H1 (cell line): Measurements from ENCODE around the gene DOCK1. TPM values are rescaled to one million over a fixed set of nuclear protein-coding genes. Genes with fewer than 3 reads are reported as not detected.

ENCODE experiments used
- CTCF ChIA-PET: fragments of 300-600 bp; sonication (Branson Sonifier 250); formaldehyde crosslinking; loops from one replicate; lab custom pipeline; 2021; ENCODE audit not compliant: partially characterized antibody; lab: Charles Lee
- POLR2A ChIA-PET: fragments of 300-600 bp; sonication (Branson Sonifier 250); formaldehyde crosslinking; loops from one replicate; lab custom pipeline; 2021; ENCODE audit warnings: inconsistent platforms; ENCODE audit not compliant: partially characterized antibody; lab: Charles Lee
- DNase-seq, 2 experiments: peaks; one replicate each; pipeline versions ENCODE4 v3.0.0 to v3.0.0-alpha.2; 2010 to 2022; ENCODE audit warnings: low spot score in 2 of 2, low read depth in 1 of 2, mixed read lengths in 1 of 2
- FAIRE-seq: peaks from 2 replicates; lab custom pipeline; 2011; peaks lifted over from hg19 to GRCh38; lab: Jason Lieb, UNC
- H2AFZ ChIP-seq: 2 replicates; pipeline ENCODE4 v1.8.1; 2012; ENCODE audit warnings: low read length, inconsistent platforms
- H2AK5ac ChIP-seq: 2 replicates; pipeline ENCODE4 v1.6.1; 2013; ENCODE audit warnings: low read depth, low read length
- H2BK120ac ChIP-seq: replicated peaks from 2 replicates; pipeline ENCODE3; 2013; ENCODE audit warnings: low read depth, low read length, inconsistent platforms
- H2BK12ac ChIP-seq: 2 replicates; pipeline ENCODE4 v1.6.1; 2013; ENCODE audit warnings: low read depth, low read length
- H2BK15ac ChIP-seq: 2 replicates; pipeline ENCODE4 v1.6.1; 2013; ENCODE audit warnings: low read length
- H2BK20ac ChIP-seq: 2 replicates; pipeline ENCODE4 v1.6.1; 2013; ENCODE audit warnings: low read length
- H2BK5ac ChIP-seq: 2 replicates; pipeline ENCODE4 v1.6.1; 2013; ENCODE audit warnings: low read depth, low read length
- H3K14ac ChIP-seq: 2 replicates; pipeline ENCODE4 v1.6.1; 2013; ENCODE audit warnings: inconsistent platforms; ENCODE audit not compliant: insufficient read length
- H3K18ac ChIP-seq: 2 replicates; pipeline ENCODE4 v1.6.1; 2013; ENCODE audit warnings: low read length; ENCODE audit errors: extremely low read depth
- H3K23ac ChIP-seq: 2 replicates; pipeline ENCODE4 v1.6.1; 2013; ENCODE audit warnings: inconsistent platforms; ENCODE audit not compliant: insufficient read length
- H3K23me2 ChIP-seq: 2 replicates; pipeline ENCODE4 v1.6.1; 2013; ENCODE audit warnings: low read depth, low read length
- H3K27ac ChIP-seq: 2 replicates; pipeline ENCODE4 v1.6.1; 2011; ENCODE audit warnings: low read depth, low read length, inconsistent platforms
- H3K27me3 ChIP-seq, 4 experiments: replicated peaks in 1 of 4; 1 replicate in 1 of 4; 2 replicates in 3 of 4; pipeline versions ENCODE4 v1.6.1 to v1.8.1; 2011 to 2013; ENCODE audit warnings: low read length in 3 of 4, mild to moderate bottlenecking in 3 of 4, inconsistent platforms in 2 of 4, mixed read lengths in 2 of 4, moderate library complexity in 1 of 4; ENCODE audit not compliant: control insufficient read depth in 3 of 4, insufficient read depth in 3 of 4; ENCODE audit errors: extremely low read depth in 1 of 4
- H3K36me3 ChIP-seq, 4 experiments: 2 replicates each; pipeline versions ENCODE4 v1.6.1 to v1.8.1; 2011 to 2013; ENCODE audit warnings: mild to moderate bottlenecking in 4 of 4, low read length in 3 of 4, moderate library complexity in 2 of 4, control low read depth in 1 of 4, inconsistent platforms in 1 of 4; ENCODE audit not compliant: insufficient read depth in 4 of 4, control insufficient read depth in 2 of 4
- H3K4ac ChIP-seq: replicated peaks from 2 replicates; pipeline ENCODE3; 2013; ENCODE audit warnings: low read length, low read depth, mixed read lengths, inconsistent platforms; ENCODE audit not compliant: insufficient read length
- H3K4me1 ChIP-seq, 4 experiments: replicated peaks in 1 of 4; 1 replicate in 1 of 4; 2 replicates in 3 of 4; pipeline versions ENCODE4 v1.6.1 to v1.8.1; 2011 to 2013; ENCODE audit warnings: low read length in 3 of 4, inconsistent platforms in 2 of 4, mixed read lengths in 1 of 4; ENCODE audit not compliant: insufficient read depth in 4 of 4, control insufficient read depth in 3 of 4
- H3K4me2 ChIP-seq, 2 experiments: 2 replicates each; pipeline versions ENCODE4 v1.6.1 to v1.8.1; 2011 to 2013; ENCODE audit warnings: low read depth in 2 of 2, low read length in 2 of 2, control low read depth in 1 of 2, inconsistent platforms in 1 of 2, mild to moderate bottlenecking in 1 of 2; ENCODE audit not compliant: insufficient read depth in 1 of 2
- H3K4me3 ChIP-seq, 4 experiments: fragments of 200-600, 300-600 bp in 1 of 4; sonication (generic), shearing (Covaris generic), sonication (Bioruptor Twin) in 1 of 4; 2 replicates each; pipeline versions ENCODE4 v1.5.1 to v1.8.1; 2011 to 2016; ENCODE audit warnings: low read length in 4 of 4, low read depth in 3 of 4, control low read depth in 2 of 4, inconsistent platforms in 2 of 4, mild to moderate bottlenecking in 2 of 4, mixed read lengths in 1 of 4, moderate library complexity in 1 of 4; ENCODE audit not compliant: insufficient read depth in 2 of 4; ENCODE audit errors: extremely low read depth in 1 of 4
- H3K56ac ChIP-seq: replicated peaks from 2 replicates; pipeline ENCODE3; 2013; ENCODE audit warnings: low read depth, mild to moderate bottlenecking, mixed read lengths, low read length, inconsistent platforms; ENCODE audit not compliant: insufficient read length
- H3K79me1 ChIP-seq: 2 replicates; pipeline ENCODE4 v1.6.1; 2013; ENCODE audit warnings: low read depth, low read length, control low read depth
- H3K79me2 ChIP-seq, 2 experiments: 2 replicates each; pipeline versions ENCODE4 v1.6.1 to v1.8.1; 2012 to 2013; ENCODE audit warnings: low read length in 2 of 2, mild to moderate bottlenecking in 2 of 2, inconsistent platforms in 1 of 2; ENCODE audit not compliant: insufficient read depth in 2 of 2, control insufficient read depth in 1 of 2
- H3K9ac ChIP-seq, 4 experiments: replicated peaks in 1 of 4; 1 replicate in 1 of 4; 2 replicates in 3 of 4; pipeline versions ENCODE4 v1.6.1 to v1.8.1; 2011 to 2013; ENCODE audit warnings: low read depth in 3 of 4, low read length in 3 of 4, control low read depth in 2 of 4, mild to moderate bottlenecking in 2 of 4, moderate library complexity in 2 of 4, inconsistent platforms in 1 of 4; ENCODE audit errors: extremely low read depth in 1 of 4
- H3K9me3 ChIP-seq, 2 experiments: 2 replicates each; pipeline versions ENCODE4 v1.6.1 to v1.8.1; 2012 to 2013; ENCODE audit warnings: mild to moderate bottlenecking in 2 of 2, moderate library complexity in 2 of 2, control low read depth in 1 of 2, inconsistent platforms in 1 of 2, low read depth in 1 of 2, low read length in 1 of 2, mixed read lengths in 1 of 2; ENCODE audit not compliant: insufficient read depth in 2 of 2
- H4K20me1 ChIP-seq, 2 experiments: replicated peaks in 1 of 2; 2 replicates each; pipeline versions ENCODE3 to v1.8.1; 2011 to 2013; ENCODE audit warnings: inconsistent platforms in 2 of 2, low read length in 2 of 2, mild to moderate bottlenecking in 1 of 2; ENCODE audit not compliant: insufficient read depth in 2 of 2, control insufficient read depth in 1 of 2
- H4K5ac ChIP-seq: 2 replicates; pipeline ENCODE4 v1.6.1; 2013; ENCODE audit warnings: low read length, low read depth, mixed read lengths, inconsistent platforms; ENCODE audit not compliant: insufficient read length
- H4K8ac ChIP-seq: 2 replicates; pipeline ENCODE4 v1.8.0; 2013; ENCODE audit warnings: mild to moderate bottlenecking, moderate library complexity, low read length, inconsistent platforms; ENCODE audit not compliant: insufficient read depth; ENCODE audit errors: extremely low read depth
- H4K91ac ChIP-seq: replicated peaks from 2 replicates; pipeline ENCODE3; 2013; ENCODE audit warnings: low read length, mixed read lengths, inconsistent platforms; ENCODE audit not compliant: insufficient read length
- ASH2L ChIP-seq: fragments of 200-600, 300-600 bp; sonication (generic); IDR thresholded peaks from one replicate; pipeline ENCODE4 v1.7.1; 2017; ENCODE audit warnings: low read length
- BCL11A ChIP-seq, 2 experiments: IDR thresholded peaks; one replicate each; pipeline ENCODE4 v1.6.1; 2011; ENCODE audit warnings: low read depth in 2 of 2, low read length in 2 of 2, mild to moderate bottlenecking in 2 of 2
- BRCA1 ChIP-seq: IDR thresholded peaks from 2 replicates; pipeline ENCODE4 v1.6.1; 2012; ENCODE audit warnings: low read depth, low read length, improper control_type of control experiment
- CBX8 ChIP-seq: fragments of 300-800, 300-1000 bp; sonication (generic); IDR thresholded peaks from 2 replicates; pipeline ENCODE4 v1.7.1; 2016; ENCODE audit warnings: low read depth, low read length, borderline replicate concordance
- CHD2 ChIP-seq: IDR thresholded peaks from 2 replicates; pipeline ENCODE4 v1.6.1; 2012; ENCODE audit warnings: low read length, improper control_type of control experiment
- CTBP2 ChIP-seq: IDR thresholded peaks from 2 replicates; pipeline ENCODE4 v1.7.0; 2011; ENCODE audit warnings: borderline replicate concordance, mild to moderate bottlenecking, moderate library complexity, mixed read lengths, low read length; ENCODE audit not compliant: insufficient read depth, insufficient read length
- E2F6 ChIP-seq: IDR thresholded peaks from 2 replicates; pipeline ENCODE4 v1.6.1; 2012; ENCODE audit warnings: inconsistent platforms
- FOSL1 ChIP-seq: IDR thresholded peaks from 2 replicates; pipeline ENCODE4 v1.6.1; 2011; ENCODE audit warnings: mild to moderate bottlenecking, low read depth, low read length, moderate library complexity; ENCODE audit not compliant: insufficient read depth
- GABPA ChIP-seq: IDR thresholded peaks from 2 replicates; pipeline ENCODE4 v1.6.1; 2011; ENCODE audit warnings: mild to moderate bottlenecking, low read length, moderate library complexity, borderline replicate concordance; ENCODE audit not compliant: insufficient read depth
- KDM5A ChIP-seq: fragments of 200-600 bp; IDR thresholded peaks from 2 replicates; pipeline ENCODE4 v1.7.1; 2012; ENCODE audit warnings: mild to moderate bottlenecking, low read length, inconsistent platforms, mixed read lengths
- POLR2A ChIP-seq, 2 experiments: IDR thresholded peaks; 1 replicate in 1 of 2; 2 replicates in 1 of 2; pipeline ENCODE4 v1.6.1; 2011; ENCODE audit warnings: low read depth in 2 of 2, low read length in 2 of 2, mild to moderate bottlenecking in 2 of 2; ENCODE audit errors: control extremely low read depth in 1 of 2
- SIRT6 ChIP-seq: IDR thresholded peaks from one replicate; pipeline ENCODE4 v1.7.1; 2012; ENCODE audit warnings: low read length, inconsistent platforms
- SIX5 ChIP-seq: IDR thresholded peaks from 2 replicates; pipeline ENCODE4 v1.6.1; 2011; ENCODE audit warnings: mild to moderate bottlenecking, low read depth, low read length
- SP2 ChIP-seq: IDR thresholded peaks from 2 replicates; pipeline ENCODE4 v1.6.1; 2012; ENCODE audit warnings: mild to moderate bottlenecking, low read length, inconsistent platforms
- SP4 ChIP-seq: IDR thresholded peaks from 2 replicates; pipeline ENCODE4 v1.6.1; 2012; ENCODE audit warnings: low read length, inconsistent platforms
- TEAD4 ChIP-seq: IDR thresholded peaks from 2 replicates; pipeline ENCODE4 v1.6.1; 2012; ENCODE audit warnings: low read depth, low read length, inconsistent platforms, mixed read lengths
- WGBS, 2 experiments: shearing (Covaris generic) in 1 of 2; methylation state at CpG; one replicate each; pipeline versions ENCODE4 v1.1.6 to v1.1.7; 2013 to 2015; ENCODE audit warnings: low lambda C conversion rate in 2 of 2, mixed read lengths in 2 of 2, inconsistent platforms in 1 of 2, low coverage in 1 of 2, missing lambda C conversion rate in 1 of 2; ENCODE audit not compliant: insufficient replicate concordance in 2 of 2, insufficient coverage in 1 of 2, insufficient read length in 1 of 2; ENCODE audit errors: extremely low coverage in 1 of 2, missing lambda C conversion rate in 1 of 2; 5-methylcytosine and 5-hydroxymethylcytosine counted together
- polyA plus RNA-seq, 7 experiments: library from polyadenylated mRNA; depleted of rRNA in 3 of 7; stranded (reverse) in 5 of 7; unstranded in 2 of 7; fragments of >200 nt in 5 of 7; fragments of 200-250 nt in 2 of 7; gene quantifications; 1 replicate in 5 of 7; 2 replicates in 1 of 7; 4 replicates in 1 of 7; pipeline versions ENCODE4 v1.2.1 to v1.2.3, GENCODE V29; 2011 to 2013; ENCODE audit warnings: missing spikeins in 2 of 7, mixed read lengths in 2 of 7
- total RNA-seq: library from RNA; stranded (reverse); fragmentation: NEBNext Ultra II Directional; extraction: Animal tissue kit (Norgen Biotek cat#: 25700); gene quantifications from 2 replicates; pipeline ENCODE4 v1.2.1, GENCODE V29; 2021

Gene DOCK1
- total and polyA plus RNA-seq, 2 of the 8 experiments (the other 6 are each of a cell fraction or from before 2014, with no cell fraction given) = 11.6 to 53.0 TPM

GRCh38 chr10:127168261-127168660 is 263.0 kb downstream of the DOCK1 start:
- no peaks in the 10 kb centered on the region for H3K79me2 ChIP-seq
- CTCF ChIA-PET = interaction anchor here (0.7 kb wide), 1 partner anchor 105 kb away, joined by 3 read pairs; no protein-coding TSS in a partner anchor
- POLR2A ChIA-PET = no interaction called here
- H4K91ac ChIP-seq = no peak overlapping the region
- FAIRE-seq (no peak), DNase-seq (no peak)
- no peaks in the 10 kb centered on the region for H3K23me2 ChIP-seq
- H2BK12ac ChIP-seq = no peak overlapping the region
- no peak overlapping the region for H2BK20ac ChIP-seq
- no peak overlapping the region for H3K23ac ChIP-seq
- no peaks in the 10 kb centered on the region for H4K20me1 ChIP-seq
- H3K14ac ChIP-seq = no peak overlapping the region
- no peak overlapping the region for H3K4me2 ChIP-seq
- no peak overlapping the region for H2BK15ac ChIP-seq
- no peak overlapping the region for H3K56ac ChIP-seq
- no peaks in the 10 kb centered on the region for H3K79me1 ChIP-seq
- H3K27me3 ChIP-seq = no peaks in the 10 kb centered on the region
- H3K4me3 ChIP-seq = no peak overlapping the region
- no peaks in the 10 kb centered on the region for H3K9me3 ChIP-seq
- H3K9ac ChIP-seq = no peak overlapping the region
- no peak overlapping the region for H3K4ac ChIP-seq
- no peak overlapping the region for H2BK120ac ChIP-seq
- H2AK5ac ChIP-seq = no peak overlapping the region
- no peak overlapping the region for H2AFZ ChIP-seq
- no peak overlapping the region for H4K5ac ChIP-seq
- H3K4me1 ChIP-seq = no peaks in the 10 kb centered on the region
- no peak overlapping the region for H4K8ac ChIP-seq
- no peak overlapping the region for H2BK5ac ChIP-seq
- no peak overlapping the region for H3K27ac ChIP-seq
- H3K18ac ChIP-seq = no peak overlapping the region
- no peaks in the 10 kb centered on the region for H3K36me3 ChIP-seq
- WGBS, 2 experiments = 90 to 100% methylated on average over 1 to 3 of the region's 3 CpGs
- no peak for TF ChIP-seq SIX5
- no peak for TF ChIP-seq BRCA1
- TF ChIP-seq CBX8 = no peak
- no peak for TF ChIP-seq CHD2
- no peak for TF ChIP-seq TEAD4
- TF ChIP-seq ASH2L = no peak
- no peak for TF ChIP-seq SP4
- no peak for TF ChIP-seq FOSL1
- no peak for TF ChIP-seq SIRT6
- TF ChIP-seq BCL11A (IDR thresholded peaks at IDR 0.05; ENCODE audit: low read depth in 2 of 2, low read length in 2 of 2) = no peak
- TF ChIP-seq CTBP2 = no peak
- TF ChIP-seq POLR2A (IDR thresholded peaks at IDR 0.05; ENCODE audit: control extremely low read depth in 1 of 2, low read depth in 2 of 2, low read length in 2 of 2) = no peak
- TF ChIP-seq KDM5A = no peak
- no peak for TF ChIP-seq E2F6
- no peak for TF ChIP-seq GABPA
- TF ChIP-seq SP2 = no peak
